GM18526 (cell line): ENCODE results near the gene LIN7A.

Experiments
- POLR2A ChIP-seq: IDR thresholded peaks from 3 replicates; pipeline ENCODE4 v1.6.1; 2011; ENCODE audit not compliant: insufficient read length; ENCODE audit errors: extremely low read depth

The LIN7A gene

DNA sequence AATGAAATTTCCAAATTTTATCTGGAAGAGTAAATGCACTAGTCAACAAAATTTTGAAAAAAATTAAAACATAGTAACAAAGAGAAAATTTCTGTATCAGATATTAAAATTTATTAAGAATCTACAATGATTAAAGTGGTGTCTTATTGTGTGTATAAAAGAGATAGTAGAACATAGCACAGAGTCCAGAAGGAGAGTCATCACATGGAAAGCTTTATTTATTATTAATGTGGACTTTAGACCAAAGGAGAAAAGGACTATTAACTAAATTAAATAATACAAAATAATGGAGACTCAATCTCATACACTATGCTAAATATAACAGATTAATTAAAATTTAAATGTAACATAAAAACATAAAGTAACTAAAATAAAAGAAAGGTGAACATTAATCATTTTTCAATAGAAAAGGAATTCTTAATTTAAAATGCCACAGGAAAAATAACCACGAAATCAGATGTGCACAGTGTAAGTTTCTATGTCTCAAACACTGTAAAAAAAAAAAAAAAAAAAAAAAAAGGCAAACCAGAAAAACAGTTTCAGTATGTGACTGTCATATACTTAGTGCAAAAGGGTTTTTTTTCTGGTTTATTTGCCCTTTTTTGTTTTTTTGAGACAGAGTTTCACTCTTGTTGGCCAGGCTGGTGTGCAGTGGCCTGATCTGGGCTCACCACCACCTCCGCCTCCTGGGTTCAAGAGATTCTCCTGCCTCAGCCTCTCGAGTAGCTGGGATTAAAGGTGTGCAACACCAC is 125.6 kb downstream of the LIN7A start:
- no peak for TF ChIP-seq POLR2A

DNA sequence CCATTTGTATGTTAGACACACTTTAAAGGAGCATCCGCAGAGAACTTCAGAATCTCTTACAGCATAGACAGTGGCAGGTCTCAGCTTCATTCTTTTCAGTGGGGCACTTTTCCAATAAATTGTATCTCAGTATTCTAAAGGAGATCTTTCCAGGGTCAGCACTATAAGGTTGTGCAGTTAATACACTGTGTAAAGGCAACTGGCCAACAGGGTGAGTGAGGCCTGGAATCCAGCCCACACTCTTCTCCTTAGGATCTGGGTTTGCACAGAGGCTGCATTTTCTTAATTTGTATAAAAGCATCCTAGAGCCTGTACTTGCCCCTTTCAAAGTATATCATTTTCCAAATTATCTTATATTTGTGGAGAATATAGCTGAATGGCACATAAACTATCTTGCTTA is 126.9 kb downstream of the LIN7A start:
- TF ChIP-seq POLR2A, result no peak

DNA sequence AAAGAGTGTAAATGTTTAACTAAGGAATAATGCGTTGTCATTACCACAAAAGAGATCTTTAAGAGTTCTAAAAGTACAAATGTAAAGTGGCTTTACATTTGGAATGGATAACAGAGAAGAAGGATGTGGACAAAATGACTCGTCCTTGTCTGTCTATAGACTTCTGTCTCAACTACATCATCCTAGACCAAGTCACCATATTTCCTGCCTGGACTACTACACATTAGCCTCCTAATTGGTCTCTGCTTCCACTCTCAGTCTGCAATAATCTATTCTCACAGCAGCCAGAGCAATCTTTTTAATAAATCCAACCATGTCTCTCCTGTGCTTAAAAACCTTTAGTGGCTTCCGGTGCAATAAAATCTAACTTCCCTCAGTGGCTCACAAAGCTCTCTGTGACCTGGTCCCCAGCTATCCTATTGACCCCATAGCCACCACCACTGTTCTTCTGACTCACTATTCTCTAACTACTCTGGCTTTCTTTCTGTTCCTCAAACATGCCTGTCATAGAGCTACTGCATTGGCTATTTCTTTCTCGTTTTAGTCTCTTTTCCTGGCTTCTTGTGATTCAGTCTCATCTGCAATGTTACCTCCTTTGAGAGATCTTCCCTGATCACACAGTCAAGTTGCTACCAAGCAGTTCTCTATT is 130.0 kb downstream of the LIN7A start:
- TF ChIP-seq POLR2A, result no peak

DNA sequence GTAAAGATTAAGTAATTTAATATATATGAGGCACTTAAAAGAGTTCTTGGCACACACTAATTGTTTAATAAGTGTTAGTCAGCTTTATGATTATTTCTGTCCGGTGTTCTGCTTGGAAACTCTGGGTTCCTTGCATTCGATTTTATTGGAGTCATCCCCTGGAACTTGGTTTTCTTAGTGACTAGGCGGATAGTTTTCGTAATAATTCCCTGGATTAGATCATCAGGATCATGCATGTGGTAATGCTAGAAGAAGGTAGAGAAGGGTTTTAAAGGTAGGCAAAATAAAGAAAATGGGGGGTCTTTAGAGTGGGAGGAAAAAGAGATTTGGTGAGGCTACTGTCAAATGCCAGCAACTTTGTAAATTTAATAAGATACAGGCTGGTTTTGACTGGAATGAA is 132.6 kb downstream of the LIN7A start:
- TF ChIP-seq POLR2A, result no peak

- no peak for TF ChIP-seq POLR2A
These were observed 134.9 kb downstream of the LIN7A start for GRCh38 chr12:80802652-80803400.

- TF ChIP-seq POLR2A, result no peak
These were observed 139.5 kb downstream of the LIN7A start for GRCh38 chr12:80798281-80798680.

DNA sequence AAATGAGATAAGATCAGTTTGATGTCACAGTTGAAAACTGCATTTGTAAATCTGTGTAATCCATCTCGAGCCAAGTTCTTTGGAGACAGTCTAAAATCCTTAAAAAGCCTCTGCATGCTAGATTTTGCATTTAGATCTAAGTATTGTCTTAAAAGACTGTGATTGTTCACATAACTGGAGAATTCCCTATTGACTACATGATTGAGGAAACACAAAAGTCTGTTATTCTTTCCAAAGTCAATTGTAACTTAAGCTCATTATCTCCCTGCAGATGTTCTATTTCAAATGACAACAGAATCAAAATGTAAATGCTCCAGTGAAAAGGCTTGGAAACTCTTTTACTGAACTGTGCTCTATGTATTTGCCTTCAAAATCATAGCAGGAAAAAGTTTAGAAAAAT is 143.2 kb downstream of the LIN7A start:
- TF ChIP-seq POLR2A, result no peak

DNA sequence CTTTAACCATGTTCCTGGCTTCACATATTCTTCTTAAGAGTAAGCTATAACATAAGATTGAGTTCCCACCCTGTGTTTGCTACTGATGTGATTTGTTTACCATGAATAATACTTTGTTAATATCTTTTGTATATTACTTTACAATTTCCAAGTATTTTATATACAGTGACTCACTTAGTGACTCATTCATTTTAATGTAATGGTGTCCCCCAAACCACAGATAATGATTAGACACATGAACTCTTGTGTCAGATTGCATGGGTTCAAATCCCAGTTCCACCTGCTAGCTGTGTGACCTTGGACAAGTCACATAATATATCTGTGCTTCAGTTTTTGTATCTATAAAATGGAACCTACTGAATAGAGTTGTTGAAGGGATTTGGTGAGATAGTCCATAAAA is 144.9 kb downstream of the LIN7A start:
- TF ChIP-seq POLR2A, result no peak

- TF ChIP-seq POLR2A, result no peak
These were observed 145.9 kb downstream of the LIN7A start for GRCh38 chr12:80791863-80792262.

GRCh38 chr12:80781313-80781712 is 156.4 kb downstream of the LIN7A start:
- TF ChIP-seq POLR2A, result no peak

GRCh38 chr12:80780746-80781145 is 157.0 kb downstream of the LIN7A start:
- no peak for TF ChIP-seq POLR2A

DNA sequence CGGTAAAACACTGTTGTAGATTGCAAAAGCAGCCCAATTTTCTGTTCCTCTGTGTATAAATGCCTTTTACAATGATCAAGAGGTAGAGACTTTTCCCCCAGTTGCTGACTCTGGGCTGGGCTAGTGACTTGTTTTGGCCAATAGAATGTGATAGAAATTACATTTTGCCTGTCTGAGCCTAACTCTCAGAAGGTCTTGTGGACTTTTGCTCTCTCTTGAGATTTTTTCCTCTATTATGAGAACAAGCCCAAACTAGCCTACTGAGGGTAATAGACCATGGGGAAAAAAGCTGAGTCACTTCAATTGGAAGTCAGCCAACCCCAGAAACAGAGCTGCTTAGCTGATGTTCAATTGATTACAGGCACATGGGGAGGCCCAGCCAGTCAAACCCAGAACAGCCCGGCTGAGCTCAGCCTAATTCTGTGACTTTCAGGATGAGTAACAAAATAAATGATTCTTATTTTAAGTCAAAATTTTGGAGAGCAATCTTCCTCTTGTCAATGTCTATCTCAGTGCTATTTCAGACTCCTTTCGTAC is 159.7 kb downstream of the LIN7A start:
- no peak for TF ChIP-seq POLR2A

- TF ChIP-seq POLR2A, result no peak
These were observed 160.1 kb downstream of the LIN7A start for GRCh38 chr12:80777587-80777986.

DNA sequence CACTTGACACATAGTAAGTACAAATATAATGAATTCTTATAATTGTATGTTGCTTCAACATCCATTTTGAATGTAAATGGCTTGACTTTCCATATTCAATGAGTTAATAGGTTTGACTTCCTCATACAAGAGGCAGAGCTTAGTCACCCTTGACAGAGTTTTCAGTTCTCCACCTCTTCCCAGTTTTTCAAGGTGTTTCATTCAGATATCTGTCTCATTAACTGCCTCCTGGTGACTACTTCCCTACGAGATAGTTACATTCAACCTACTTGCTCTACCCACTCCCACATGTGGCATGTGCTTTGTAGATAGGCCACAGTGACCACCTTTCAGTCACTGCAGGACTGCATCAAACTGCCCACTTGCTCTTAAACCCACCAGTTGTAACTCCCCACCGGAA is 161.0 kb downstream of the LIN7A start:
- TF ChIP-seq POLR2A, result no peak

GRCh38 chr12:80770958-80771357 is 166.8 kb downstream of the LIN7A start:
- no peak for TF ChIP-seq POLR2A
